ENCODE measurements around the gene TMEM175. TPM values are rescaled to one million over a fixed set of nuclear protein-coding genes. Genes with fewer than 3 reads are reported as not detected.

TMEM175 gene
- total and polyA plus RNA-seq, 2 experiments from 2014 or later = 31.2 to 36.5 TPM

DNA sequence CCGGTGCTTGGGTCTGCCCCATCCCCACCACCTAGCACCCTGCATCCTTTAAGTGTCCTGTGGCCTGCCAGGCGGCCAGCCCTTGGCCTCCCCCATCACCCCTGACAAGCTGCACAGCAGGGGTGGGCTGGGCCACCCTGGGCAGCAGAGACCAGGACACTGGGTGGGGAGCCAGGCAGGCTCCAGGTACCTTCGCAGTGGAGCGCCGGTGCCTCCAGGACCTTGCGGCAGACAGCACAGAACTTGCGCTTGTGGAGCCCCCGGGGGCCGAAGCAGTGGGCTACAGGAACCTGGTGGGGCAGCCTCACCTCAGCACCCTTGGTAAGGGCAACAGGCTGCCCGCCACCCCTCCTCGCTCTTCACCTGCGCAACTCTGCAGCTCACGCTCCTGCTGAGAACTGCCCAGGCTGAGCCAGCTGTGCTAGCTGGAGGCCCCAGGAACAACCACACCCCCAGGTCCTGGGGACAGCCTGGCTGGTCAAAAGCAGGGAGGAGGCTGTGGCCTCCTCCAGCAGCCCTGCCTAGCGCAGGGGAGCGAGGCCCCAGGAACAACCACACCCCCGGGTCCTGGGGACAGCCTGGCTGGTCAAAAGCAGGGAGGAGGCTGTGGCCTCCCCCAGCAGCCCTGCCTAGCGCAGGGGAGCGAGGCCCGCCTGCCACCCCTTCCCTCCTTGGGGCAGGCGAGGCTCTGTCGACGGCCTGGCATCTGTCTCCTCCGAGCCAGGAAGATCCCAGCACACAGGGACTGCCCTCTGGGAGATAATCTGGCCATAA is 36.5 kb downstream of the TMEM175 start:
- Histone ChIP-seq H3K36me3 (ENCODE audit: low read depth) (no peaks in the 10 kb centered on the region), H3K4me3 (no peak overlapping the region), H3K4me1 (ENCODE audit: insufficient read depth) (peaks cover 5% of the 10 kb centered on the region; the same call in 1 of the 2 replicates), H3K9ac (no peak overlapping the region), H3K79me2 (ENCODE audit: insufficient read depth) (peaks cover 14% of the 10 kb centered on the region; the same call in 1 of the 2 replicates), H3K9me3 (ENCODE audit: low read depth) (no peaks in the 10 kb centered on the region), H3K27me3 (replicated peaks; ENCODE audit: insufficient read depth) (no peaks in the 10 kb centered on the region), H3K27ac (no peak overlapping the region), H3F3A (ENCODE audit: insufficient read depth) (no peaks in the 10 kb centered on the region), H4K20me1 (ENCODE audit: insufficient read depth) (no peaks in the 10 kb centered on the region), H3K4me2 (ENCODE audit: unreplicated experiment) (no peak overlapping the region), H2AFZ (no peak overlapping the region), H3K9me2 (ENCODE audit: insufficient read depth) (no peaks in the 10 kb centered on the region)
- no peak for DNase-seq
- WGBS, 2 experiments (ENCODE audit: low coverage in 1 of 2, low lambda C conversion rate in 2 of 2, missing lambda C conversion rate in 2 of 2) = 82 to 92% methylated on average over 18 to 20 of the region's 23 CpGs
- no peak for TF ChIP-seq EZH2phosphoT487 (IDR thresholded peaks at IDR 0.05; ENCODE audit: insufficient read depth, low read depth)
- TF ChIP-seq EZH2 (IDR thresholded peaks at IDR 0.05; ENCODE audit: insufficient read depth, poor library complexity, severe bottlenecking) = no peak
- in situ Hi-C loops (cut with MboI) = no loop called here

DNA sequence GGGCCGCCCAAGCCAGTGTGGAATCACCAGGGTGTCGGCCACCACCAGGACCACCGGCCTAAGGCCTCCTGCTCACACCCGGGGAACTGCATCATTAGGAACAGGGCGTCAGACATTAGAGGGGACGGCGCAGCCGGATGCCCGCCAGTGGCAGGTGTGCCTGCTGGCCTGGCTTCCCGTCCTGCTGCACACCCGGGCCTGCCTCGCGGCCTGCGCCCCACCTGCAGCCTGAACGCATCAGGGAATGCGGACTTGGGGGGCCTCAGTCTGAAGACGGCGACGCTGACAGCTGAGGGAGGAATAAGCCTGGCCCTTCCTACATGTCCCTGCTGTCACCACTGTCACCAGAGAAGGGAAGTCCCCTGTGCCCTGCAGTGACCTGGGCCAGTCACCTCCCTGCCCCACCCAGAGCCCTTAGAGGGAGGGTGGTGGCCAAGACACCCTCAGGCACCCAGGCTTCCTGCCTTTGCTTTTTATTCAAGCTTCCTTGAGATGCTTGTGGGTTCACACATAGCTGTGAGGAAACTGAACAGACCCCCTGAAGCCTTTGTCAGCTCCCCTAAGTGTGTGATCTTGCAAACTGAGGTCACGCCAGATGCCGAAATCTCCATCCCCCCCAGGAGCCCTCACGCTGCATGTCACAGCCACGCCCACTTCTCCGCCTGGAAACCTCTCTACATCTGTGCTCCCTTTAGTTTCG is 37.9 kb downstream of the TMEM175 start:
- Histone ChIP-seq H3K27ac (no peak overlapping the region), H3K4me3 (no peak overlapping the region), H3F3A (ENCODE audit: insufficient read depth) (no peaks in the 10 kb centered on the region), H3K36me3 (ENCODE audit: low read depth) (no peaks in the 10 kb centered on the region), H3K4me2 (ENCODE audit: unreplicated experiment) (no peak overlapping the region), H3K4me1 (ENCODE audit: insufficient read depth) (peaks cover 5% of the 10 kb centered on the region; the same call in 1 of the 2 replicates), H3K9me2 (ENCODE audit: insufficient read depth) (no peaks in the 10 kb centered on the region), H3K9ac (no peak overlapping the region), H4K20me1 (ENCODE audit: insufficient read depth) (no peaks in the 10 kb centered on the region), H3K9me3 (ENCODE audit: low read depth) (no peaks in the 10 kb centered on the region), H3K79me2 (ENCODE audit: insufficient read depth) (peaks cover 14% of the 10 kb centered on the region; the same call in 1 of the 2 replicates), H3K27me3 (replicated peaks; ENCODE audit: insufficient read depth) (no peaks in the 10 kb centered on the region), H2AFZ (no peak overlapping the region)
- TF ChIP-seq EZH2 (IDR thresholded peaks at IDR 0.05; ENCODE audit: insufficient read depth, poor library complexity, severe bottlenecking) (no peak), EZH2phosphoT487 (IDR thresholded peaks at IDR 0.05; ENCODE audit: insufficient read depth, low read depth) (no peak)
- 88 to 95% methylated on average over 23 to 25 of the region's 25 CpGs for WGBS, 2 experiments (ENCODE audit: low coverage in 1 of 2, low lambda C conversion rate in 2 of 2, missing lambda C conversion rate in 2 of 2)
- in situ Hi-C loops (cut with MboI) = no loop called here
- DNase-seq = no peak

DNA sequence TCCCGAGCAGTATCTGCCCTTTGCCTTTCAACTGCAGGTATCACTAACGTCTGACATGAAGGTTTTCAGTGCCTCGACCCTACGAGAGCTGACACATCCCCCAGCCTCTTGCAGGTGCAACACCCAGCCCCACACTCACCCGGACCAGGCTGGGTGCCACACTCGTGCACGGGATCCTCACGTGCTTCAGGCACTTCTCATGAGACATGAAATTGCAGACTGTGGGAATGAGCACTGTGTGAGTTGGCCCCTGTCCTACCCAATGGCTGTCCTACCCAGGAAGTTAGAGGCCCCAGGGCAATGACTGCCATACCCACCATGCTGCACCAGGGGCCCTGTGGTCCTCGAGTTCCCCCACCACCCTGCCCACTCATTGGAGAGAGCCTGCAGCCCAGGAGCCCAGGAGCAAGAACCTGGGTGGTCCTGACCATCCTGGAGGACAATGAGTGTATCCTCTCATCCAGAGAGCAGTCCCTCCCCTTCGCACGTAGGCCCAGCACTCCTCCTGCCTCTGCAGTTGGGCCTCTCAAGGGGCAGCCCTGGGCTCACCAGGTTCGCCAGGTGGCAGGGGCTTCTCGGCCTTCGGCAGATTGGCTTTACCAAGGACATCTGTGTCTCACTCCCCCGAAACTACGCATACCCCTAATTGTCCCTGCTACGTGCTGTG is 38.7 kb downstream of the TMEM175 start:
- WGBS, 2 experiments (ENCODE audit: low coverage in 1 of 2, low lambda C conversion rate in 2 of 2, missing lambda C conversion rate in 2 of 2) = 75 to 80% methylated on average over 17 of the region's 17 CpGs
- in situ Hi-C loops (cut with MboI) = no loop called here
- H3K27me3 ChIP-seq (replicated peaks; ENCODE audit: insufficient read depth) = no peaks in the 10 kb centered on the region

More for the DNA sequence above, 38.7 kb downstream of the TMEM175 start:
- H3K9me2 ChIP-seq (ENCODE audit: insufficient read depth) = no peaks in the 10 kb centered on the region
- H3K9me3 ChIP-seq (ENCODE audit: low read depth) = no peaks in the 10 kb centered on the region
- H3F3A ChIP-seq (ENCODE audit: insufficient read depth) = no peaks in the 10 kb centered on the region
- no peaks in the 10 kb centered on the region for H3K36me3 ChIP-seq (ENCODE audit: low read depth)
- no peak overlapping the region for H3K4me2 ChIP-seq (ENCODE audit: unreplicated experiment)
- peaks cover 5% of the 10 kb centered on the region; the same call in 1 of the 2 replicates for H3K4me1 ChIP-seq (ENCODE audit: insufficient read depth)
- TF ChIP-seq EZH2phosphoT487 (IDR thresholded peaks at IDR 0.05; ENCODE audit: insufficient read depth, low read depth) (no peak), EZH2 (IDR thresholded peaks at IDR 0.05; ENCODE audit: insufficient read depth, poor library complexity, severe bottlenecking) (no peak)
- no peak overlapping the region for H3K9ac ChIP-seq
- H4K20me1 ChIP-seq (ENCODE audit: insufficient read depth) = no peaks in the 10 kb centered on the region
- peaks cover 14% of the 10 kb centered on the region; the same call in 1 of the 2 replicates for H3K79me2 ChIP-seq (ENCODE audit: insufficient read depth)
- peak; percentile 24 for DNase-seq
- no peak overlapping the region for H2AFZ ChIP-seq
- H3K4me3 ChIP-seq = no peak overlapping the region
- no peak overlapping the region for H3K27ac ChIP-seq

Measured in GM23248 (cell line).